ENCODE data around the gene RALGAPA2.

DNA sequence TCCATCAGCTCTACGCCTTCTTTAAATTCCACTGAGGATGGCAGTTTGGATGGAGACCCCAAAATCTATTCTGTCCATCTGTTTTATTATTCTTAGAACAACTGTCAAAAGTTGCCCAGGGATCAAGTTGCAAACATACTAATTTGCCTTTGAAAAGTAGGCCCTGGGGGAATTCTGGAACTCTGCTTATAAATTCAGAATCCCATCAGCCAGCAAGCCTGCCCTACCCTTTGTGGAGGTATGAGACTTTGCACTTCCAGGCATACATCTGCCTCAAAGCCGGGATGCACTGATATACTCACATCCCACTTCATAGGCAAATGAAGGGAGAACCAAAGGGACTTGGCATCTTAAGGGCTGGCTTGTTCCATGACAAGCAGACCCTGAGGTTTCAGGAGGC, 250.9 kb downstream of the RALGAPA2 start:
- no peak for TF ChIP-seq POLR2AphosphoS5 (IDR thresholded peaks at IDR 0.05)
- no peak for TF ChIP-seq POLR2A (IDR thresholded peaks at IDR 0.05)
- TF ChIP-seq, protein P1, sequence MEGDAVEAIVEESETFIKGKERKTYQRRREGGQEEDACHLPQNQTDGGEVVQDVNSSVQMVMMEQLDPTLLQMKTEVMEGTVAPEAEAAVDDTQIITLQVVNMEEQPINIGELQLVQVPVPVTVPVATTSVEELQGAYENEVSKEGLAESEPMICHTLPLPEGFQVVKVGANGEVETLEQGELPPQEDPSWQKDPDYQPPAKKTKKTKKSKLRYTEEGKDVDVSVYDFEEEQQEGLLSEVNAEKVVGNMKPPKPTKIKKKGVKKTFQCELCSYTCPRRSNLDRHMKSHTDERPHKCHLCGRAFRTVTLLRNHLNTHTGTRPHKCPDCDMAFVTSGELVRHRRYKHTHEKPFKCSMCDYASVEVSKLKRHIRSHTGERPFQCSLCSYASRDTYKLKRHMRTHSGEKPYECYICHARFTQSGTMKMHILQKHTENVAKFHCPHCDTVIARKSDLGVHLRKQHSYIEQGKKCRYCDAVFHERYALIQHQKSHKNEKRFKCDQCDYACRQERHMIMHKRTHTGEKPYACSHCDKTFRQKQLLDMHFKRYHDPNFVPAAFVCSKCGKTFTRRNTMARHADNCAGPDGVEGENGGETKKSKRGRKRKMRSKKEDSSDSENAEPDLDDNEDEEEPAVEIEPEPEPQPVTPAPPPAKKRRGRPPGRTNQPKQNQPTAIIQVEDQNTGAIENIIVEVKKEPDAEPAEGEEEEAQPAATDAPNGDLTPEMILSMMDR (IDR thresholded peaks at IDR 0.05), result no peak
